Astrocyte (in vitro differentiated cells and primary cell): ENCODE measurements around the gene HELT. TPM values are rescaled to one million over a fixed set of nuclear protein-coding genes. Genes with fewer than 3 reads are reported as not detected.

Experiments
- DNase-seq: peaks from one replicate; pipeline ENCODE4 v3.0.0-alpha.2; 2010; ENCODE audit warnings: low read depth
- FAIRE-seq: peaks from 2 replicates; lab custom pipeline; 2011; peaks lifted over from hg19 to GRCh38; lab: Jason Lieb, UNC
- H2AFZ ChIP-seq: 2 replicates; pipeline ENCODE4 v1.6.0; 2012; ENCODE audit warnings: low read depth, low read length, inconsistent platforms
- H3K27ac ChIP-seq: 2 replicates; pipeline ENCODE4 v1.5.1; 2011; ENCODE audit warnings: low read depth, low read length, inconsistent platforms
- H3K27me3 ChIP-seq: 2 replicates; pipeline ENCODE4 v1.6.0; 2011; ENCODE audit warnings: low read length, inconsistent platforms; ENCODE audit not compliant: insufficient read depth
- H3K36me3 ChIP-seq: 2 replicates; pipeline ENCODE4 v1.5.1; 2011; ENCODE audit warnings: low read length, inconsistent platforms; ENCODE audit not compliant: insufficient read depth
- H3K4me1 ChIP-seq: 2 replicates; pipeline ENCODE4 v1.5.1; 2011; ENCODE audit warnings: low read length, inconsistent platforms; ENCODE audit not compliant: insufficient read depth
- H3K4me2 ChIP-seq: 2 replicates; pipeline ENCODE4 v1.6.0; 2012; ENCODE audit warnings: low read length, inconsistent platforms
- H3K4me3 ChIP-seq: 2 replicates; pipeline ENCODE4 v1.5.1; 2011; ENCODE audit warnings: low read depth, mild to moderate bottlenecking, low read length, inconsistent platforms; ENCODE audit not compliant: insufficient read depth
- H3K79me2 ChIP-seq: 2 replicates; pipeline ENCODE4 v1.6.0; 2012; ENCODE audit warnings: mild to moderate bottlenecking, low read length, inconsistent platforms; ENCODE audit not compliant: insufficient read depth
- H3K9ac ChIP-seq: 2 replicates; pipeline ENCODE4 v1.6.0; 2012; ENCODE audit warnings: mild to moderate bottlenecking, low read length, inconsistent platforms
- H3K9me3 ChIP-seq: 2 replicates; pipeline ENCODE4 v1.5.1; 2012; ENCODE audit warnings: low read depth, mild to moderate bottlenecking, low read length, inconsistent platforms; ENCODE audit not compliant: insufficient read depth
- H4K20me1 ChIP-seq: 2 replicates; pipeline ENCODE4 v1.6.0; 2012; ENCODE audit warnings: low read length, inconsistent platforms; ENCODE audit not compliant: insufficient read depth
- H3K27ac Mint-ChIP-seq: one replicate; pipeline ENCODE4 v1.8.0; 2021; ENCODE audit warnings: mild to moderate bottlenecking, mixed read lengths; ENCODE audit not compliant: unreplicated experiment
- H3K27me3 Mint-ChIP-seq: one replicate; pipeline ENCODE4 v1.8.0; 2021; ENCODE audit warnings: low read depth, mixed read lengths; ENCODE audit not compliant: unreplicated experiment
- H3K36me3 Mint-ChIP-seq: one replicate; pipeline ENCODE4 v1.8.0; 2021; ENCODE audit warnings: low read depth, mixed read lengths; ENCODE audit not compliant: unreplicated experiment
- H3K4me1 Mint-ChIP-seq: one replicate; pipeline ENCODE4 v1.8.0; 2021; ENCODE audit warnings: low read depth, mixed read lengths; ENCODE audit not compliant: unreplicated experiment
- H3K4me3 Mint-ChIP-seq: one replicate; pipeline ENCODE4 v1.8.0; 2021; ENCODE audit warnings: mild to moderate bottlenecking, moderate library complexity, mixed read lengths; ENCODE audit not compliant: unreplicated experiment
- H3K9me3 Mint-ChIP-seq: one replicate; pipeline ENCODE4 v1.8.0; 2021; ENCODE audit warnings: mild to moderate bottlenecking, mixed read lengths; ENCODE audit not compliant: unreplicated experiment
- EZH2 ChIP-seq: IDR thresholded peaks from 2 replicates; pipeline ENCODE4 v1.6.1; 2012; ENCODE audit warnings: mild to moderate bottlenecking, low read length, inconsistent platforms; ENCODE audit not compliant: insufficient read depth
- total RNA-seq: library from RNA; stranded (reverse); gene quantifications from 2 replicates; pipeline ENCODE4 v1.2.1, GENCODE V29; 2021
- TF ChIP-seq, protein P1 (sequence below): IDR thresholded peaks from 2 replicates; pipeline ENCODE4 v1.5.1; 2011; ENCODE audit warnings: low read depth, mild to moderate bottlenecking, inconsistent platforms, low read length, moderate library complexity; ENCODE audit not compliant: insufficient read depth

The HELT gene
- total RNA-seq, 1 donor from 2014 or later, result not detected

DNA sequence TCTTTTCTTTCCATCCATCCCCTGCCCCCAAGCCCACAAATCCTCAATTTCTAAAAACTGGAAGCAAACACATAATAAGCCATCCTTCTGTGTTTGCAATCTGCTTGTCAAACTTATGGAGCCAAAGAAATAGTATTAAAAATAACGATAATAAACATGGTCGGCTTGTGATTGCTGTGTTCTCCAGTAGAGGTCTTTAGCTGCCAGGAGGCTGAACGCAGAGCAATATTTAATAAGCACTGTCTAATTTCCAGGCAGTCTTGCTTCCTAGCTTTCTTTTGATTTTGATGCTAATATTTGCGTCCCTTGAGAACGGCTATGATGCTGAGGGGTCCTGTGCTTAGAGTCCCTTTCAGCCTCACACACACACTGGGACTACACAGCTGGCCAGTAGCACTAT is 3.2 kb upstream of the HELT start:
- no peak for FAIRE-seq
- DNase-seq, result no peak
- peaks cover 79% of the 10 kb centered on the region for H3K27me3 ChIP-seq
- no peak overlapping the region for H2AFZ ChIP-seq
- no peaks in the 10 kb centered on the region for H3K79me2 ChIP-seq
- Mint-ChIP-seq H3K27me3 (peaks cover 91% of the 10 kb centered on the region), H3K4me3 (no peak overlapping the region), H3K27ac (no peak overlapping the region), H3K9me3 (peaks cover 1% of the 10 kb centered on the region), H3K36me3 (no peaks in the 10 kb centered on the region), H3K4me1 (no peaks in the 10 kb centered on the region)
- no peak overlapping the region for H3K4me3 ChIP-seq
- no peaks in the 10 kb centered on the region for H4K20me1 ChIP-seq
- no peak overlapping the region for H3K4me2 ChIP-seq
- TF ChIP-seq EZH2, result no peak
- TF ChIP-seq, protein P1, sequence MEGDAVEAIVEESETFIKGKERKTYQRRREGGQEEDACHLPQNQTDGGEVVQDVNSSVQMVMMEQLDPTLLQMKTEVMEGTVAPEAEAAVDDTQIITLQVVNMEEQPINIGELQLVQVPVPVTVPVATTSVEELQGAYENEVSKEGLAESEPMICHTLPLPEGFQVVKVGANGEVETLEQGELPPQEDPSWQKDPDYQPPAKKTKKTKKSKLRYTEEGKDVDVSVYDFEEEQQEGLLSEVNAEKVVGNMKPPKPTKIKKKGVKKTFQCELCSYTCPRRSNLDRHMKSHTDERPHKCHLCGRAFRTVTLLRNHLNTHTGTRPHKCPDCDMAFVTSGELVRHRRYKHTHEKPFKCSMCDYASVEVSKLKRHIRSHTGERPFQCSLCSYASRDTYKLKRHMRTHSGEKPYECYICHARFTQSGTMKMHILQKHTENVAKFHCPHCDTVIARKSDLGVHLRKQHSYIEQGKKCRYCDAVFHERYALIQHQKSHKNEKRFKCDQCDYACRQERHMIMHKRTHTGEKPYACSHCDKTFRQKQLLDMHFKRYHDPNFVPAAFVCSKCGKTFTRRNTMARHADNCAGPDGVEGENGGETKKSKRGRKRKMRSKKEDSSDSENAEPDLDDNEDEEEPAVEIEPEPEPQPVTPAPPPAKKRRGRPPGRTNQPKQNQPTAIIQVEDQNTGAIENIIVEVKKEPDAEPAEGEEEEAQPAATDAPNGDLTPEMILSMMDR, result no peak
- H3K9ac ChIP-seq, result no peak overlapping the region
- no peaks in the 10 kb centered on the region for H3K36me3 ChIP-seq
- H3K4me1 ChIP-seq, result no peaks in the 10 kb centered on the region
- H3K9me3 ChIP-seq, result no peaks in the 10 kb centered on the region
- no peak overlapping the region for H3K27ac ChIP-seq

DNA sequence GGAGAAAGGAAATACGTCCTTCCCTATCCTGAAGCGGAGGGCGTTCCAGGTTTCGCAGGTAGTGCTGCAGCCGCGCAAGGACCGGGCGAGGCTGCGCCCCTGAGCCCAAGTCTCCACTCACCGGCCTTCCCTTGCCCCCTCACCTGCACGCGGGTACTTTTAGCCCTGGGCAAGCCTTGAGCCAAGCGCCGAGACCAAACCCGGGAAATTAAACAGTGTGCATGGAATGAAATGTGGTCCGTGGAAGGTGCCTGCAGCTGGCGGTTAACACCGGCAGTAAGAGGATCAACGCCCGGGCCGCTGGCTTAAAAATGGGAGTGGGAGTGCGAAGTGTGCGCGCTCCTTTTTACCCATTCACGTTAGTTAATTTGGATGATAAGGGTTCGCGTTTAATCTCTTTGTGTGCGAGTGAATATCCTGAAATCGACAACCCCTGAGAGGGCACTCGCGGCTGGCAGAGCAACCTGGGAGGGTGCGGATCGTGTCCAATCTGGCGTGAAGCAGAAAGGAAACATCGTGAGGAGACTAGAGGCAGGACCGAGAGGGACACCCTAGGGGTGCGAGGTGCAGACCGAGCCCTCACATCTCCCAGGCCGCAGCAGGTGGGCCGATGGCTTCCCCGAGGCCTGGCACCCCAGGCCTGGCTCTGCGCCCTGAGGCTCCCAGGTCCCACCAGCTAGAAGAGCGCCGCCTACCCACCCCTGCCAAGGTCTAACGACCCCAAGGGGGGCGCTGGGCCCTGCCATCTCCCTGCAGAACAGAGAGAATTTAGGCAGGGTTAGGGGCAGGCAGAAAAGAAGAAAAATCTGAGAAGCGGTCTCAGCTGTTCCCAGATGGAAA is 2.0 kb upstream of the HELT start:
- Histone ChIP-seq H3K4me2 (no peak overlapping the region), H3K27me3 (peaks cover 84% of the 10 kb centered on the region), H2AFZ (no peak overlapping the region), H3K4me3 (no peak overlapping the region), H3K9ac (no peak overlapping the region), H4K20me1 (no peaks in the 10 kb centered on the region), H3K79me2 (no peaks in the 10 kb centered on the region), H3K9me3 (no peaks in the 10 kb centered on the region), H3K4me1 (no peaks in the 10 kb centered on the region), H3K27ac (no peak overlapping the region), H3K36me3 (no peaks in the 10 kb centered on the region)
- peaks cover 1% of the 10 kb centered on the region for H3K9me3 Mint-ChIP-seq
- no peak overlapping the region for H3K27ac Mint-ChIP-seq
- peaks cover 86% of the 10 kb centered on the region for H3K27me3 Mint-ChIP-seq
- peak; percentile 78 for TF ChIP-seq EZH2
- TF ChIP-seq, protein P1, result no peak
- no peaks in the 10 kb centered on the region for H3K36me3 Mint-ChIP-seq
- DNase-seq, result no peak
- FAIRE-seq, result no peak
- peaks cover 3% of the 10 kb centered on the region for H3K4me1 Mint-ChIP-seq
- no peak overlapping the region for H3K4me3 Mint-ChIP-seq
